ENCODE data around the gene FMN1.

Gene FMN1

GRCh38 chr15:33218071-33218491 lies 23.6 kb upstream of the FMN1 start:
- H3K27ac ChIP-seq: no peak overlapping the region
- TF ChIP-seq Cebpa-rat (IDR thresholded peaks at IDR 0.05): no peak
- H3K9ac ChIP-seq: no peak overlapping the region

GRCh38 chr15:33215941-33216872 lies 21.7 kb upstream of the FMN1 start:
- Histone ChIP-seq H3K9ac (no peak overlapping the region), H3K4me1 (no peaks in the 10 kb centered on the region), H3K27ac (no peak overlapping the region), H4K20me1 (no peaks in the 10 kb centered on the region), H3K36me3 (no peaks in the 10 kb centered on the region), H3K4me3 (no peak overlapping the region), H3K4me2 (no peak overlapping the region), H3K9me3 (0 out of 2 replicates have a peak, but pooled peaks cover 5% of the 10 kb centered on the region), H3K27me3 (no peaks in the 10 kb centered on the region)
- TF ChIP-seq Cebpa-rat (IDR thresholded peaks at IDR 0.05): no peak

More at GRCh38 chr15:33218071-33218491, 23.6 kb upstream of the FMN1 start:
- Histone ChIP-seq H3K9me3 (0 out of 2 replicates have a peak, but pooled peaks cover 5% of the 10 kb centered on the region), H3K36me3 (no peaks in the 10 kb centered on the region), H3K4me2 (no peak overlapping the region), H3K27me3 (no peaks in the 10 kb centered on the region), H4K20me1 (no peaks in the 10 kb centered on the region), H3K4me1 (no peaks in the 10 kb centered on the region), H3K4me3 (no peak overlapping the region)

DNA sequence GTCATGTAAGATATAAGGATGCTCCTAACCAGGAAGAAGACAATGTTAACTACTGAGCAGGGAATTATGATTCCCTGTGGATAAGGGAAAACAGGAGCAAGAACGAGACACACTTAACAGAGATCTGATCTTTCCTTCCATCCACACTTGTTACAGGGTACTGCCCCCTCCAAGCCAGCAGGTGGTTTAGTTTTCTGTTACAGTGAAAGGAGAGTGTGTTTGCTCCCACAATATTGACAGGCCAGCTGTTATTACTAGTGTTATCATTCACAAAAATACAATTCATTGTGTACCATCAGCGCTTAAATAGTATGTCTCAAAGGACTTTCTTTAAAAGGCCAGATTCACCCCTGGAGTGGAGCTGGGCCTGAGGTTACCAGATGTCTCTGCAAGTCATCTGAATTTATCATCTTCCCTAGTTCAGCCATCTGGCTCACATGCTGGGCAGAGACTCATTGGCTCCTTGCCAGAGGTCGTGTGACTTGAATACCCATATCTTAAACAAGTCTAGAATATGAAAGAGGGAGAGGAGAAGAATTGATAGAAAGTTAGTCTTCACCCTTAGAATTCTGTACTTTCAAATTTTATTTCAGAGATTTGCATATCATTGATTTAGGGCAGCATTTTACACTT lies 16.8 kb upstream of the FMN1 start:
- Histone ChIP-seq H3K4me3 (no peak overlapping the region), H3K9me3 (peaks cover 6% of the 10 kb centered on the region; the same call in 1 of the 2 replicates), H3K9ac (no peak overlapping the region), H3K4me1 (no peaks in the 10 kb centered on the region), H3K4me2 (no peak overlapping the region), H3K36me3 (no peaks in the 10 kb centered on the region), H4K20me1 (no peaks in the 10 kb centered on the region), H3K27me3 (no peaks in the 10 kb centered on the region), H3K27ac (no peak overlapping the region)
- TF ChIP-seq Cebpa-rat (IDR thresholded peaks at IDR 0.05): no peak

- H3K4me3 ChIP-seq: no peak overlapping the region
- no peaks in the 10 kb centered on the region for H3K27me3 ChIP-seq
- TF ChIP-seq Cebpa-rat (IDR thresholded peaks at IDR 0.05): no peak
- H3K4me2 ChIP-seq: no peak overlapping the region
- H4K20me1 ChIP-seq: no peaks in the 10 kb centered on the region
- H3K27ac ChIP-seq: no peak overlapping the region
- H3K36me3 ChIP-seq: no peaks in the 10 kb centered on the region
- peaks cover 4% of the 10 kb centered on the region for H3K4me1 ChIP-seq
- no peak overlapping the region for H3K9ac ChIP-seq
- peaks cover 6% of the 10 kb centered on the region; the same call in 1 of the 2 replicates for H3K9me3 ChIP-seq
Observed at GRCh38 chr15:33209575-33210481, 15.3 kb upstream of the FMN1 start.

- Histone ChIP-seq H3K27ac (no peak overlapping the region), H3K36me3 (no peaks in the 10 kb centered on the region), H3K4me1 (peaks cover 10% of the 10 kb centered on the region), H3K4me3 (no peak overlapping the region), H3K9ac (no peak overlapping the region), H3K4me2 (no peak overlapping the region), H4K20me1 (no peaks in the 10 kb centered on the region), H3K27me3 (no peaks in the 10 kb centered on the region), H3K9me3 (peaks cover 6% of the 10 kb centered on the region; the same call in 1 of the 2 replicates)
- no peak for TF ChIP-seq Cebpa-rat (IDR thresholded peaks at IDR 0.05)
Observed at GRCh38 chr15:33207646-33208045, 13.1 kb upstream of the FMN1 start.

- no peak overlapping the region for H3K9ac ChIP-seq
- H3K9me3 ChIP-seq: peaks cover 6% of the 10 kb centered on the region; the same call in 1 of the 2 replicates
- H3K4me2 ChIP-seq: no peak overlapping the region
- peaks cover 16% of the 10 kb centered on the region for H3K4me1 ChIP-seq
- no peaks in the 10 kb centered on the region for H4K20me1 ChIP-seq
- no peaks in the 10 kb centered on the region for H3K27me3 ChIP-seq
- TF ChIP-seq Cebpa-rat (IDR thresholded peaks at IDR 0.05): no peak
- no peak overlapping the region for H3K27ac ChIP-seq
- no peak overlapping the region for H3K4me3 ChIP-seq
- H3K36me3 ChIP-seq: no peaks in the 10 kb centered on the region
Observed at GRCh38 chr15:33206366-33206765, 11.9 kb upstream of the FMN1 start.

- Histone ChIP-seq H3K9me3 (peaks cover 6% of the 10 kb centered on the region; the same call in 1 of the 2 replicates), H3K4me3 (no peak overlapping the region), H3K36me3 (no peaks in the 10 kb centered on the region), H3K4me1 (peaks cover 16% of the 10 kb centered on the region), H3K27ac (no peak overlapping the region), H4K20me1 (no peaks in the 10 kb centered on the region), H3K4me2 (no peak overlapping the region), H3K27me3 (no peaks in the 10 kb centered on the region), H3K9ac (no peak overlapping the region)
- no peak for TF ChIP-seq Cebpa-rat (IDR thresholded peaks at IDR 0.05)
Observed at GRCh38 chr15:33204926-33205325, 10.4 kb upstream of the FMN1 start.

DNA sequence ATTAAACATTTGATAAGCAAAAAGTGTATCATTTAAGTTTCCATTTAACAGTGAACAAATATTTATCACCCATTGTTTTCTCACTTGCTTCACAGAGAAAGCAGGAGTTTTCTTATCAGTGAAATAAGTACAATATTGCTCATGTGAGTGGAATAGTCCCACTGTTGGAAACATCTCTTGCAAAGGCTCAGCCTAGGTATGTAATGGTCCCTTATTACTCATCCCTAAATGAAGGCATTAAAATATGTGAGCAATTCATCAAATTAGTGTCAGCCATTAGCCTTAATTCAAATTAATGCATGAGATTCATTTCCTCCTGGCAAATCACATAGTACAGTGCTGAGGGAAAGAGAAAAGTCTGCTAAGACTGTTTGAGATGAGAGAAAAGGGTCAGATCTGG lies 9.6 kb upstream of the FMN1 start:
- Histone ChIP-seq H3K9ac (no peak overlapping the region), H3K36me3 (no peaks in the 10 kb centered on the region), H3K27ac (no peak overlapping the region), H3K4me2 (no peak overlapping the region; the same call in 1 of the 2 replicates), H3K27me3 (no peaks in the 10 kb centered on the region), H3K9me3 (peaks cover under 1% of the 10 kb centered on the region; the same call in 1 of the 2 replicates), H4K20me1 (no peaks in the 10 kb centered on the region), H3K4me1 (peaks cover 16% of the 10 kb centered on the region), H3K4me3 (no peak overlapping the region)
- TF ChIP-seq Cebpa-rat (IDR thresholded peaks at IDR 0.05): no peak

GRCh38 chr15:33201491-33202231 lies 7.1 kb upstream of the FMN1 start:
- peaks cover 16% of the 10 kb centered on the region for H3K4me1 ChIP-seq
- no peaks in the 10 kb centered on the region for H4K20me1 ChIP-seq
- TF ChIP-seq Cebpa-rat (IDR thresholded peaks at IDR 0.05): no peak
- H3K4me2 ChIP-seq: peak overlapping the region; percentile 61
- no peak overlapping the region for H3K9ac ChIP-seq
- no peak overlapping the region for H3K27ac ChIP-seq
- H3K4me3 ChIP-seq: no peak overlapping the region
- no peaks in the 10 kb centered on the region for H3K9me3 ChIP-seq
- no peaks in the 10 kb centered on the region for H3K27me3 ChIP-seq
- no peaks in the 10 kb centered on the region for H3K36me3 ChIP-seq

Measured in BLaER1 (cell line).